HEK293 (cell line): Measurements from ENCODE around the gene CAPN5.

Experiments used
- CTCF ChIA-PET: fragments of 350-600 bp; formaldehyde crosslinking; extraction: SDS; loops from one replicate; lab custom pipeline; 2021; ENCODE audit warnings: antibody characterized with exemption; lab: Yijun Ruan, JAX
- POLR2A ChIA-PET: fragments of 300-600 bp; formaldehyde crosslinking; extraction: SDS; loops from one replicate; lab custom pipeline; 2020; ENCODE audit warnings: antibody characterized with exemption, inconsistent platforms; lab: Yijun Ruan, JAX
- H3K27ac ChIP-seq: fragments of 200-500 bp; sonication (Bioruptor generic); 2 replicates; pipeline ENCODE4 v1.5.1; 2014; ENCODE audit warnings: low read depth, low read length, control low read depth, inconsistent platforms; ENCODE audit errors: extremely low read depth
- H3K36me3 ChIP-seq, 2 experiments: fragments of 200-500 bp in 1 of 2; sonication (Bioruptor generic) in 1 of 2; 1 replicate in 1 of 2; 2 replicates in 1 of 2; pipeline ENCODE4 v1.5.1; 2014 to 2017; ENCODE audit warnings: inconsistent platforms in 2 of 2, low read length in 2 of 2; ENCODE audit not compliant: control insufficient read depth in 2 of 2, insufficient read depth in 1 of 2
- H3K4me1 ChIP-seq: fragments of 200-500 bp; sonication (Bioruptor generic); 2 replicates; pipeline ENCODE4 v1.5.1; 2014; ENCODE audit warnings: mild to moderate bottlenecking, low read length, inconsistent platforms; ENCODE audit not compliant: control insufficient read depth, insufficient read depth
- H3K4me3 ChIP-seq: 2 replicates; pipeline ENCODE4 v1.5.1; 2011; ENCODE audit warnings: low read depth, mild to moderate bottlenecking, control low read depth, low read length, moderate library complexity
- H3K9me3 ChIP-seq: fragments of 200-500 bp; sonication (Bioruptor generic); 2 replicates; pipeline ENCODE4 v1.5.1; 2014; ENCODE audit warnings: low read depth, low read length, inconsistent platforms; ENCODE audit not compliant: control insufficient read depth, insufficient read depth
- AEBP2 ChIP-seq: fragments of 450-650 bp; formaldehyde crosslinking; IDR thresholded peaks from 2 replicates; pipeline ENCODE4 v1.5.1; 2016; ENCODE audit warnings: missing biosample characterization, missing genetic modification characterization, borderline replicate concordance
- BCL11A ChIP-seq: fragments of 450-650 bp; formaldehyde crosslinking; IDR thresholded peaks from 2 replicates; pipeline ENCODE4 v1.5.1; 2016; ENCODE audit warnings: low read depth, missing biosample characterization, missing genetic modification characterization
- FEZF1 ChIP-seq: fragments of 450-650 bp; formaldehyde crosslinking; IDR thresholded peaks from 2 replicates; pipeline ENCODE4 v1.5.1; 2016; ENCODE audit warnings: missing biosample characterization, missing genetic modification characterization
- GLI2 ChIP-seq: fragments of 450-650 bp; formaldehyde crosslinking; IDR thresholded peaks from 2 replicates; pipeline ENCODE4; 2017; ENCODE audit warnings: missing biosample characterization, missing genetic modification characterization, low read depth, borderline replicate concordance
- HOXC10 ChIP-seq: sonication (generic); formaldehyde crosslinking; IDR thresholded peaks from 2 replicates; pipeline ENCODE4 v1.8.1; 2023; ENCODE audit warnings: mild to moderate bottlenecking, missing genetic modification reagents
- KLF10 ChIP-seq: fragments of 450-650 bp; IDR thresholded peaks from 2 replicates; pipeline ENCODE4 v1.5.1; 2018; ENCODE audit warnings: missing biosample characterization, mild to moderate bottlenecking, missing genetic modification characterization
- OSR2 ChIP-seq: fragments of 450-650 bp; formaldehyde crosslinking; IDR thresholded peaks from 2 replicates; pipeline ENCODE4 v1.5.1; 2016; ENCODE audit warnings: missing biosample characterization, missing genetic modification characterization
- REPIN1 ChIP-seq: fragments of 450-650 bp; formaldehyde crosslinking; IDR thresholded peaks from 2 replicates; pipeline ENCODE4 v1.5.1; 2017; ENCODE audit warnings: missing biosample characterization, missing genetic modification characterization, low read depth
- TCF7L2 ChIP-seq: IDR thresholded peaks from 2 replicates; pipeline ENCODE4 v1.6.1; 2011; ENCODE audit warnings: low read depth, mild to moderate bottlenecking, inconsistent platforms, low read length, moderate library complexity, borderline replicate concordance
- YY1 ChIP-seq: fragments of 450-650 bp; formaldehyde crosslinking; IDR thresholded peaks from 2 replicates; pipeline ENCODE4 v1.5.1; 2018; ENCODE audit warnings: missing biosample characterization, missing genetic modification characterization
- ZBTB8A ChIP-seq: fragments of 450-650 bp; formaldehyde crosslinking; IDR thresholded peaks from 2 replicates; pipeline ENCODE4 v1.5.1; 2016; ENCODE audit warnings: missing biosample characterization, missing genetic modification characterization
- ZEB2 ChIP-seq: fragments of 450-650 bp; formaldehyde crosslinking; IDR thresholded peaks from 2 replicates; pipeline ENCODE4 v1.5.1; 2016; ENCODE audit warnings: missing biosample characterization, missing genetic modification characterization
- ZNF140 ChIP-seq: fragments of 450-650 bp; formaldehyde crosslinking; IDR thresholded peaks from 2 replicates; pipeline ENCODE4 v1.5.1; 2016; ENCODE audit warnings: missing biosample characterization, missing genetic modification characterization
- ZNF473 ChIP-seq: fragments of 450-650 bp; formaldehyde crosslinking; IDR thresholded peaks from 2 replicates; pipeline ENCODE4 v1.5.1; 2017; ENCODE audit warnings: missing biosample characterization, missing genetic modification characterization
- ZNF488 ChIP-seq: fragments of 450-650 bp; formaldehyde crosslinking; IDR thresholded peaks from 2 replicates; pipeline ENCODE4 v1.5.1; 2016; ENCODE audit warnings: missing biosample characterization, missing genetic modification characterization
- ZNF501 ChIP-seq: fragments of 450-650 bp; formaldehyde crosslinking; IDR thresholded peaks from 2 replicates; pipeline ENCODE4 v1.5.1; 2016; ENCODE audit warnings: missing biosample characterization, missing genetic modification characterization
- ZNF510 ChIP-seq: fragments of 450-650 bp; formaldehyde crosslinking; IDR thresholded peaks from 2 replicates; pipeline ENCODE4 v1.5.1; 2018; ENCODE audit warnings: mild to moderate bottlenecking, missing genetic modification characterization, missing biosample characterization; ENCODE audit not compliant: insufficient replicate concordance
- ZNF521 ChIP-seq: fragments of 450-650 bp; formaldehyde crosslinking; IDR thresholded peaks from 2 replicates; pipeline ENCODE4 v1.5.1; 2017; ENCODE audit warnings: missing biosample characterization, mild to moderate bottlenecking, missing genetic modification characterization
- ZNF530 ChIP-seq: fragments of 450-650 bp; formaldehyde crosslinking; IDR thresholded peaks from 2 replicates; pipeline ENCODE4 v1.5.1; 2016; ENCODE audit warnings: low read depth, missing biosample characterization, missing genetic modification characterization
- ZNF544 ChIP-seq: fragments of 450-650 bp; formaldehyde crosslinking; IDR thresholded peaks from 2 replicates; pipeline ENCODE4 v1.5.0; 2017; ENCODE audit warnings: missing biosample characterization, missing genetic modification characterization
- ZNF548 ChIP-seq: fragments of 450-650 bp; formaldehyde crosslinking; IDR thresholded peaks from 2 replicates; pipeline ENCODE4 v1.5.1; 2016; ENCODE audit warnings: missing biosample characterization, missing genetic modification characterization
- ZNF623 ChIP-seq: fragments of 450-650 bp; formaldehyde crosslinking; IDR thresholded peaks from 2 replicates; pipeline ENCODE4 v1.5.1; 2016; ENCODE audit warnings: missing biosample characterization, missing genetic modification characterization
- ZNF629 ChIP-seq: fragments of 450-650 bp; formaldehyde crosslinking; IDR thresholded peaks from 2 replicates; pipeline ENCODE4 v1.5.1; 2017; ENCODE audit warnings: missing biosample characterization, missing genetic modification characterization
- ZNF677 ChIP-seq: fragments of 450-650 bp; IDR thresholded peaks from 2 replicates; pipeline ENCODE4 v1.5.0; 2018; ENCODE audit warnings: missing biosample characterization, mild to moderate bottlenecking, missing genetic modification characterization, moderate library complexity
- ZNF701 ChIP-seq: fragments of 450-650 bp; formaldehyde crosslinking; IDR thresholded peaks from 2 replicates; pipeline ENCODE4 v1.5.1; 2016; ENCODE audit warnings: missing biosample characterization, missing genetic modification characterization
- ZNF76 ChIP-seq: fragments of 450-650 bp; formaldehyde crosslinking; IDR thresholded peaks from 2 replicates; pipeline ENCODE4; 2016; ENCODE audit warnings: low read depth, missing biosample characterization, missing genetic modification characterization, borderline replicate concordance
- ZNF791 ChIP-seq: fragments of 450-650 bp; formaldehyde crosslinking; IDR thresholded peaks from 2 replicates; pipeline ENCODE4 v1.5.1; 2016; ENCODE audit warnings: missing biosample characterization, missing genetic modification characterization
- TF ChIP-seq, protein P1 (sequence below): fragments of 450-650 bp; formaldehyde crosslinking; IDR thresholded peaks from 2 replicates; pipeline ENCODE4 v1.5.1; 2016; ENCODE audit warnings: missing biosample characterization, missing genetic modification characterization
- TF ChIP-seq, protein P2 (sequence below): fragments of 450-650 bp; formaldehyde crosslinking; IDR thresholded peaks from 2 replicates; pipeline ENCODE4 v1.5.1; 2016; ENCODE audit warnings: missing biosample characterization, missing genetic modification characterization

CAPN5 gene

GRCh38 chr11:77039491-77040400 is 27.0 kb upstream of the CAPN5 start:
- no peak overlapping the region for H3K27ac ChIP-seq

GRCh38 chr11:77040401-77040777 is 26.4 kb upstream of the CAPN5 start:
- no peak for TF ChIP-seq ZNF548 (tag by site-specific recombination)
- no peak for TF ChIP-seq BCL11A (tag by site-specific recombination)
- TF ChIP-seq ZNF488 (tag by site-specific recombination): no peak
- TF ChIP-seq YY1 (tag by site-specific recombination): no peak
- no peak for TF ChIP-seq OSR2 (tag by site-specific recombination)
- TF ChIP-seq KLF10 (tag by site-specific recombination): no peak
- no peak for TF ChIP-seq ZNF501 (tag by site-specific recombination)
- TF ChIP-seq, protein P1, sequence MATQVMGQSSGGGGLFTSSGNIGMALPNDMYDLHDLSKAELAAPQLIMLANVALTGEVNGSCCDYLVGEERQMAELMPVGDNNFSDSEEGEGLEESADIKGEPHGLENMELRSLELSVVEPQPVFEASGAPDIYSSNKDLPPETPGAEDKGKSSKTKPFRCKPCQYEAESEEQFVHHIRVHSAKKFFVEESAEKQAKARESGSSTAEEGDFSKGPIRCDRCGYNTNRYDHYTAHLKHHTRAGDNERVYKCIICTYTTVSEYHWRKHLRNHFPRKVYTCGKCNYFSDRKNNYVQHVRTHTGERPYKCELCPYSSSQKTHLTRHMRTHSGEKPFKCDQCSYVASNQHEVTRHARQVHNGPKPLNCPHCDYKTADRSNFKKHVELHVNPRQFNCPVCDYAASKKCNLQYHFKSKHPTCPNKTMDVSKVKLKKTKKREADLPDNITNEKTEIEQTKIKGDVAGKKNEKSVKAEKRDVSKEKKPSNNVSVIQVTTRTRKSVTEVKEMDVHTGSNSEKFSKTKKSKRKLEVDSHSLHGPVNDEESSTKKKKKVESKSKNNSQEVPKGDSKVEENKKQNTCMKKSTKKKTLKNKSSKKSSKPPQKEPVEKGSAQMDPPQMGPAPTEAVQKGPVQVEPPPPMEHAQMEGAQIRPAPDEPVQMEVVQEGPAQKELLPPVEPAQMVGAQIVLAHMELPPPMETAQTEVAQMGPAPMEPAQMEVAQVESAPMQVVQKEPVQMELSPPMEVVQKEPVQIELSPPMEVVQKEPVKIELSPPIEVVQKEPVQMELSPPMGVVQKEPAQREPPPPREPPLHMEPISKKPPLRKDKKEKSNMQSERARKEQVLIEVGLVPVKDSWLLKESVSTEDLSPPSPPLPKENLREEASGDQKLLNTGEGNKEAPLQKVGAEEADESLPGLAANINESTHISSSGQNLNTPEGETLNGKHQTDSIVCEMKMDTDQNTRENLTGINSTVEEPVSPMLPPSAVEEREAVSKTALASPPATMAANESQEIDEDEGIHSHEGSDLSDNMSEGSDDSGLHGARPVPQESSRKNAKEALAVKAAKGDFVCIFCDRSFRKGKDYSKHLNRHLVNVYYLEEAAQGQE (tag by site-specific recombination): no peak
- no peak for TF ChIP-seq ZNF629
- no peak for TF ChIP-seq ZEB2
- TF ChIP-seq ZNF510: no peak
- TF ChIP-seq ZNF623: no peak
- TF ChIP-seq TCF7L2: no peak
- TF ChIP-seq HOXC10 (CRISPR knock-in tag): no peak
- TF ChIP-seq ZNF544 (tag by site-specific recombination): no peak
- TF ChIP-seq FEZF1 (tag by site-specific recombination): no peak
- no peak for TF ChIP-seq AEBP2 (tag by site-specific recombination)
- no peak for TF ChIP-seq ZNF677 (tag by site-specific recombination)
- no peak for TF ChIP-seq ZNF473 (tag by site-specific recombination)
- TF ChIP-seq, all 188 proteins: peak for 0
- Histone ChIP-seq H3K4me3 (no peak overlapping the region), H3K36me3 (no peaks in the 10 kb centered on the region), H3K27ac (no peak overlapping the region), H3K9me3 (no peaks in the 10 kb centered on the region), H3K4me1 (peaks cover 8% of the 10 kb centered on the region; the same call in 1 of the 2 replicates)
- ChIA-PET CTCF (interaction anchor here (0.6 to 2.4 kb wide), 5 partner anchors 31 to 139 kb away, joined by 3 to 17 read pairs (median 8); no protein-coding TSS in a partner anchor), POLR2A (no interaction called here)

More at GRCh38 chr11:77039491-77040400, 27.0 kb upstream of the CAPN5 start:
- no peaks in the 10 kb centered on the region for H3K9me3 ChIP-seq
- no peak overlapping the region for H3K4me3 ChIP-seq
- no peak for TF ChIP-seq GLI2
- no peak for TF ChIP-seq ZNF791 (tag by site-specific recombination)
- no peak for TF ChIP-seq ZNF76 (tag by site-specific recombination)
- no peak for TF ChIP-seq ZNF548 (tag by site-specific recombination)
- TF ChIP-seq ZNF530 (tag by site-specific recombination): no peak
- TF ChIP-seq ZNF140: no peak
- TF ChIP-seq ZNF521: no peak
- no peak for TF ChIP-seq ZBTB8A (tag by site-specific recombination)
- TF ChIP-seq, protein P2, sequence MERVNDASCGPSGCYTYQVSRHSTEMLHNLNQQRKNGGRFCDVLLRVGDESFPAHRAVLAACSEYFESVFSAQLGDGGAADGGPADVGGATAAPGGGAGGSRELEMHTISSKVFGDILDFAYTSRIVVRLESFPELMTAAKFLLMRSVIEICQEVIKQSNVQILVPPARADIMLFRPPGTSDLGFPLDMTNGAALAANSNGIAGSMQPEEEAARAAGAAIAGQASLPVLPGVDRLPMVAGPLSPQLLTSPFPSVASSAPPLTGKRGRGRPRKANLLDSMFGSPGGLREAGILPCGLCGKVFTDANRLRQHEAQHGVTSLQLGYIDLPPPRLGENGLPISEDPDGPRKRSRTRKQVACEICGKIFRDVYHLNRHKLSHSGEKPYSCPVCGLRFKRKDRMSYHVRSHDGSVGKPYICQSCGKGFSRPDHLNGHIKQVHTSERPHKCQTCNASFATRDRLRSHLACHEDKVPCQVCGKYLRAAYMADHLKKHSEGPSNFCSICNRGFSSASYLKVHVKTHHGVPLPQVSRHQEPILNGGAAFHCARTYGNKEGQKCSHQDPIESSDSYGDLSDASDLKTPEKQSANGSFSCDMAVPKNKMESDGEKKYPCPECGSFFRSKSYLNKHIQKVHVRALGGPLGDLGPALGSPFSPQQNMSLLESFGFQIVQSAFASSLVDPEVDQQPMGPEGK (tag by site-specific recombination): no peak
- no peak for TF ChIP-seq ZNF501 (tag by site-specific recombination)
- TF ChIP-seq ZNF701 (tag by site-specific recombination): no peak
- no peak for TF ChIP-seq REPIN1
- POLR2A ChIA-PET: no interaction called here
- CTCF ChIA-PET: interaction anchor here (0.7 to 2.4 kb wide), 10 partner anchors 13 to 1631 kb away, joined by 3 to 17 read pairs (median 3); no protein-coding TSS in a partner anchor
- peaks cover 9% of the 10 kb centered on the region; the same call in 1 of the 2 replicates for H3K4me1 ChIP-seq
- H3K36me3 ChIP-seq: no peaks in the 10 kb centered on the region
